ENCODE measurements around the gene SNX11. TPM values are rescaled to one million over a fixed set of nuclear protein-coding genes. Genes with fewer than 3 reads are reported as not detected.

SNX11 gene
- total RNA-seq, 1 donor from 2014 or later: 44.0 TPM

GRCh38 chr17:48148854-48149786, 41.6 kb downstream of the SNX11 start:
- H3K4me1 Mint-ChIP-seq (ENCODE audit: low read depth, unreplicated experiment): peaks cover 14% of the 10 kb centered on the region
- H3K4me3 Mint-ChIP-seq (ENCODE audit: unreplicated experiment): peak overlapping the region; percentile 39
- DNase-seq: peak; percentile 46
- peaks cover 2% of the 10 kb centered on the region for H3K9me3 Mint-ChIP-seq (ENCODE audit: unreplicated experiment)
- peak overlapping the region; percentile 53 for H3K27ac Mint-ChIP-seq (ENCODE audit: unreplicated experiment)
- TF ChIP-seq, protein P1, sequence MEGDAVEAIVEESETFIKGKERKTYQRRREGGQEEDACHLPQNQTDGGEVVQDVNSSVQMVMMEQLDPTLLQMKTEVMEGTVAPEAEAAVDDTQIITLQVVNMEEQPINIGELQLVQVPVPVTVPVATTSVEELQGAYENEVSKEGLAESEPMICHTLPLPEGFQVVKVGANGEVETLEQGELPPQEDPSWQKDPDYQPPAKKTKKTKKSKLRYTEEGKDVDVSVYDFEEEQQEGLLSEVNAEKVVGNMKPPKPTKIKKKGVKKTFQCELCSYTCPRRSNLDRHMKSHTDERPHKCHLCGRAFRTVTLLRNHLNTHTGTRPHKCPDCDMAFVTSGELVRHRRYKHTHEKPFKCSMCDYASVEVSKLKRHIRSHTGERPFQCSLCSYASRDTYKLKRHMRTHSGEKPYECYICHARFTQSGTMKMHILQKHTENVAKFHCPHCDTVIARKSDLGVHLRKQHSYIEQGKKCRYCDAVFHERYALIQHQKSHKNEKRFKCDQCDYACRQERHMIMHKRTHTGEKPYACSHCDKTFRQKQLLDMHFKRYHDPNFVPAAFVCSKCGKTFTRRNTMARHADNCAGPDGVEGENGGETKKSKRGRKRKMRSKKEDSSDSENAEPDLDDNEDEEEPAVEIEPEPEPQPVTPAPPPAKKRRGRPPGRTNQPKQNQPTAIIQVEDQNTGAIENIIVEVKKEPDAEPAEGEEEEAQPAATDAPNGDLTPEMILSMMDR (IDR thresholded peaks at IDR 0.05; ENCODE audit: partially characterized antibody, unreplicated experiment): no peak
- H3K36me3 Mint-ChIP-seq (ENCODE audit: unreplicated experiment): no peaks in the 10 kb centered on the region
- H3K27me3 Mint-ChIP-seq (ENCODE audit: unreplicated experiment): peaks cover 5% of the 10 kb centered on the region

DNA sequence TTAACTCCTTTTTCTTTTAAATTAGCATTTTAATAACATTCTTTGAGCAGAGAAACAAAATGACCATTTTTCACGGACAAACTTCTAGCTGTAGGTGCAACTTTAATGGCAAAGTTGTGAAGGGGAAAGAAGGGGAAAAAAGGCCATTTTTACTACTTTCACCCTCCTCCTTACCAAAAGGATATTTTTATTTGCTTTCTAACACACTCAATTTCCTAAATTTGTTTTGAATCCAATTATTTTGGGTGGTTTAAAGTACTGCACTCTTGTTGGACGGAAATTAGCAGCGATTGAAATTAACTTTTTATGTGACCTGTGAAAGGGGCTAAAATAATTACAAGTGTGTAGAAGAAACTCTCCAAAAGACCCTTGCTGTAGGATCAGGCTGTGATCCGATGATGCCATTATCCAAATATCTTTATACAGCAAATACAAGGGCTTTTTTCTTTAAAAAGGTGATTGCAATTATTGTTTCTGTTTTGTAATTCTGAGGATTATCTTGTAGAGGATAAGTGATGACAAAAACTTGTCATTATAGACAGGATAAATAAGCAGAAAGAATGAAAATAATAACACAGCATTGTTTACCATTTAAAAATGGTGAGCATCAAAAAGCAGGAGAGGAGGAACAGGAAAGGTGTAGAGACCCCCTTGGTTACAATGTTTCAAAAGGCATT, 42.4 kb downstream of the SNX11 start:
- H3K27ac Mint-ChIP-seq (ENCODE audit: unreplicated experiment): no peak overlapping the region
- TF ChIP-seq, protein P1 (IDR thresholded peaks at IDR 0.05; ENCODE audit: partially characterized antibody, unreplicated experiment): no peak

GRCh38 chr17:48150597-48151001, 43.0 kb downstream of the SNX11 start:
- TF ChIP-seq, protein P1 (IDR thresholded peaks at IDR 0.05; ENCODE audit: partially characterized antibody, unreplicated experiment): no peak
- Mint-ChIP-seq H3K4me1 (ENCODE audit: low read depth, unreplicated experiment) (peaks cover 14% of the 10 kb centered on the region), H3K27ac (ENCODE audit: unreplicated experiment) (no peak overlapping the region), H3K36me3 (ENCODE audit: unreplicated experiment) (no peaks in the 10 kb centered on the region), H3K27me3 (ENCODE audit: unreplicated experiment) (peaks cover 5% of the 10 kb centered on the region), H3K4me3 (ENCODE audit: unreplicated experiment) (no peak overlapping the region), H3K9me3 (ENCODE audit: unreplicated experiment) (peaks cover 2% of the 10 kb centered on the region)
- no peak for DNase-seq

More for the DNA sequence above, 42.4 kb downstream of the SNX11 start:
- Mint-ChIP-seq H3K27me3 (ENCODE audit: unreplicated experiment) (peaks cover 5% of the 10 kb centered on the region), H3K9me3 (ENCODE audit: unreplicated experiment) (peaks cover 2% of the 10 kb centered on the region), H3K36me3 (ENCODE audit: unreplicated experiment) (no peaks in the 10 kb centered on the region), H3K4me3 (ENCODE audit: unreplicated experiment) (peak overlapping the region; percentile 39), H3K4me1 (ENCODE audit: low read depth, unreplicated experiment) (peaks cover 14% of the 10 kb centered on the region)
- no peak for DNase-seq

DNA sequence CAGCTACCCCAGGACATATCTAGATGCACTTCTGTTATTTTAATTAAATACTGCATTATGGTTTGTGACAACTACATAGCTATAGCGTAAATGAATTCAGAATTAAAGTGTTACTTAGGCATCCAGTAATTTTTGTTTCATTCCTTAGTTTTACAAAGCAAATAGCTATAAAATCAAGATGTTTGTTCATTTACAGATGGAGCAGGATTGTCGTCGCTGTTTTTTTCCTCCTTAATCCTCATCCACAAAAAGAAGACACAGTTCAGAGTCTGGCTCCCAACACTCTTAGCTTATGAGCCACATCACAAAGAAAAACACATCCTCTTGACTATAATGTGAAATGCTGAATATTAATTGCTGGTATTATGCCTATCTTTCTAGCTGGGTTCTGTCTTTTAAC, 43.7 kb downstream of the SNX11 start:
- Mint-ChIP-seq H3K4me3 (ENCODE audit: unreplicated experiment) (no peak overlapping the region), H3K36me3 (ENCODE audit: unreplicated experiment) (no peaks in the 10 kb centered on the region), H3K27me3 (ENCODE audit: unreplicated experiment) (peaks cover 5% of the 10 kb centered on the region), H3K9me3 (ENCODE audit: unreplicated experiment) (peaks cover 2% of the 10 kb centered on the region), H3K4me1 (ENCODE audit: low read depth, unreplicated experiment) (peaks cover 14% of the 10 kb centered on the region), H3K27ac (ENCODE audit: unreplicated experiment) (no peak overlapping the region)
- TF ChIP-seq, protein P1 (IDR thresholded peaks at IDR 0.05; ENCODE audit: partially characterized antibody, unreplicated experiment): no peak
- no peak for DNase-seq
